HuH-7 (cell line): Measurements from ENCODE around the gene KCNG2.
"Not testable (repeated sequence)": the region's sequence is repeated elsewhere in the genome, so short reads cannot be mapped to it uniquely, and the experiment has no call there.

Experiments used
- DNase-seq: peaks from one replicate; pipeline ENCODE4 v3.0.0; 2011; ENCODE audit warnings: low spot score

KCNG2 gene

GRCh38 chr18:79871026-79871390 is 73.3 kb downstream of the KCNG2 start:
- no peak for DNase-seq

DNA sequence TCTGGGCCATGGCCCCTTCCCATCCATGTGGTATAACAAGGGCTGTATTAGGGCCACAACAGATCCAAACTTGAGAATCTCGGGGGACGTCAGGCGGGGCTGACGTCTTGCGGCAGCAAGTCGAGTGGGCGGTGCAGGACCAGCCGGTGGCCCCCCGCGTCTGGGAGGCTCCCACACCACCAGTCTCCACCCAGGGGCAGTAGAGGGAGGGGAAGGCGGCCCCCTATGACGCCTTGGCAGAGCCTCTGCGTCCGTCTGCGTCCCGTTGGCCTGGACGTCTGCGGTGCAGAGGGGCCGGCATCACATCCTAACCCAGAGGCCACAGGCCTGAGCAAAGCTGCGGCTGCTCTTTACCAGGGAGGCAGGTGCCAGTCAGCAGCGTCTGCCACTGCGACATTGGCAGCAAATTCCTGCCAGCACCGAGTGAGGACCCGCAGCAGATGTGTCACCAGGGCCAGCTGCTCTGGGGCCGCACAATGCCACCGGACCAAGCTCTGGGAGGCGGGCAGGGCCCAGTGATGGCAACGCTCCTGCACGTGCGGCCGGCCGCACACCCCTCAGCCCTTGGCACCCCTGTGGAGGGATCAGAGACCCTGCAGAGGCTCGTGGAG is 73.8 kb downstream of the KCNG2 start:
- no peak for DNase-seq

DNA sequence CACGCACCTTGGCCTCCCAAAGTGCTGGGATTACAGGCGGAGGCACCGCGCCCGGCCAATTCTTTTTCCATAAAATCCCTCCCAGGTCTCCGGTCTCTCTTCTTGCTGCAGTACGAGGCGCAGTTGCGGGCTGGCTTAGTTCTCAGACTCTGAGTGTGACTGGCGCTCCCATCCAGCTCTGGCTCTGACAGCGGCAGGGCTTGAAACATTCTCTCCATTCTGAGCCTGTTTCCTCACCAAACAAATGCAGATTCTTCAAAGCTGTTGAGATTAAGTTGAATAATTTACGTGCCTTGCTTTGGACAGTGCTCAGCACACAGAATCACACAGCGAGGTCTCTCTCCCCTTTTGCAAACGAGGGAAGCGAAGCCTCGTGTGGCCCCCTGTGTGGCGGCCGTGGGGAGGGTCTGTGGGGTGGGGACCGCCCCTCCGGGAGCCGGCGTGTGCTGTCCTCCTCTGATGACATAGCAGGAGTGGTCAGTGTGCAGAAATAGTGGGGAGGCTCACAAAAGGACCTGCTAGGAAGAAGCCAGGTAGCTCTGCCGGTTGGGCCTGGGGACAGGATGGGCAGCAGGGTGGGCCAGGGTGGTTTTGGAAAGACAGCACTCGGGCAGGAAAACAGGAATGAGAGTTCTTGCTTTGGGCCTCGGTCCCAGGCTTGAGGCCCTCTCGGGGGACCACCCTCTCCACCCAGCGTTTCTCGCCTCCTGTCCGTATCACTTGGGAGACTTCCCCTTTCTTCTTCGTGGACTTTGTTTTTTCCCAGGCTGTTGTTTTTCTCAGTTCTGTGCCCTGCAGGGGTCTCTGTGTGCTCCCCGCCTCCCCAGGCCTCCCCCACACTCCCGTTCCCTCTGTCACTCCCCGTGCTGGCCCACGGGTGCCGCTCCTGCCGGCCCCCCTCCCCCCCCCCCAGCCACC is 75.0 kb downstream of the KCNG2 start:
- DNase-seq = no peak

- DNase-seq = no peak
These were observed 75.8 kb downstream of the KCNG2 start for GRCh38 chr18:79873449-79874110.

- no peak for DNase-seq
These were observed 77.1 kb downstream of the KCNG2 start for GRCh38 chr18:79874553-79875530.

DNA sequence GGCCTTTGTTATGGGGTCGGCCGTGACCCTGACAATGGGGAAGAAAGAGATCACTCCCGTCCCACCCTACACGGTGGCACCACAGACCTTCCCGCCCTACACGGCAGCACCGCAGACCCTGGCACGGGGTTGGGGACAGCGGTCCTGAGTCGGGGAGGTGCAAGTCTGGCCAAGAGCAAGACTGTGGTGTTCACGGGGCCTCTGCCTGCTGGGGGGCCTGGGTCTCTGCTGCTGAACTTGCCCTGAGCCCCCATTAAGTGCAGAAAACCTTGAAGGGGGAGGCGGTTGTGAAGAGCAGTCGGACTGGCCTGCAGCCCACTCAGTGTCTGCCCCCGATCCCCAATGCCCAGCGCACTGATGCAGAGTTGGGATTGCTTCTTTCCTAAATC is 77.8 kb downstream of the KCNG2 start:
- no peak for DNase-seq

DNA sequence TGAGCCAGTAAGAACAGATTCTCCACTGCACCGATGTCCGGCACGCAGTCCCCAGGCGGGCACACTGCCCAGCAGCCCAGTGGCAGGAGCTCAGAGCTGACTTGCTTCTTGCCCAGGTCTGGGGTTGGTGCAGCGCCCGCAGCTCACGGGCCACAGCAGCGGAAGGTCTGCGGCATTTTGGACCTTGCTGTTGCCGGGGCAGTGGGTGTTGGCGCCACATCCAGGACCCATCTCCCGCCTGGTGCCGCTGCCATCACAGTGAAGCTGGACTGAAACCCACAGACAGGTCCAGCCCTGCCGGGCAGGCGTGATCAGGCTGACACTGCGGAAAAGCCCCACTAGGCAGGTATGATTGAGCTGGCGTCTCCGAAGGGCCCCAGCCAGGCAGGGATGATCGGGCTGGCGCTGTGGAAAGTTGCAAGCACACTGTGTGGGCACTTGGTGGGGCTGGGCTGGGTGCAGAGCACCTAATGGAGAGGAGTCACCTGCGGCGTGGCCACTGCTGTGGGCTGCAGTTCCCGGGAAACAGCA is 78.3 kb downstream of the KCNG2 start:
- DNase-seq = no peak

- DNase-seq = no peak
These were observed 78.8 kb downstream of the KCNG2 start for GRCh38 chr18:79876497-79876896.

DNA sequence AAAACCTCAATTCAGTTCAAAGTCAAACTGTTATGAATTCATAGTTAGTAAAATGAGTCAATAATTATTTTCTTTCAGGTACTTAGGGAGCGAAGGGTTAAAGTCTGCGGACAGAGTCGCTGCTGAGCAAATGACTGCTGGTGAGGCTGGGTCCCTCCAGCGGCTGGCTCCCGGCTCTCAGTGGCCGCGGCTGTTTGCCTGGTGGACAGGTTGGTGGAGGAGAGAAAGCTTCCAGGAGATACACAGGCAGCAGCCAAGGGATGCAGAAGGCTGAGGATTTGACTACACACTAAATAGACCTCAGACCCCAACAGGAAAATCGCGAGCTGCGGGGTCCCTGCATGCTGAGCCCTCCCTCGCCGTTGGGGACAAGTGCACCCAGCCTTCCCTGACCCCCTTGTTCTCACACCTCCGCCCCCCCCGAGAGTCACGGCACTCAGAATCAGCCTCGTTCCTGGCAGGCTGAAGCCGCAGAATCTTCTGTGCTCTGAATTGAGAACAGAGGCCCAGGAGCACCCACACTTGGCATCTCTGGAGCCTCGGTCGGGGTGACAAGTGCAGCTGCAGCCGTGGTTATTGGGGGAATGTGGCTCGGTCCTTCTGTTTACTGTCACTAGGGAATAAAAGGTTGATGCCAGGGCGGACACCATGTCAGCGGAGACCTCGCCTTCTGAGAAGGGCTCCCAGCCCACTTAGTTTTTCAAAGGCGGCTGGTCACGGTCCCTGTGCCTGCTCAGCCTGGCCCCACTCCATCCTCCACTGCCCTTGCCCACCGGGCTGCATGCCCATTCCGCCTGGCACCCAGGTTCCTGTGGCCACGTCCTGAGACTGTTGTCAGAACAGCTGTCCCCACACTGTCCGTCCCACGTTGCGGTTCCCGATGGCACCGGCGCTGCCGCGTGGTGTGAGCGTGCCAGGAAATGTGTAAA is 79.7 kb downstream of the KCNG2 start:
- peak; percentile 48 for DNase-seq

DNA sequence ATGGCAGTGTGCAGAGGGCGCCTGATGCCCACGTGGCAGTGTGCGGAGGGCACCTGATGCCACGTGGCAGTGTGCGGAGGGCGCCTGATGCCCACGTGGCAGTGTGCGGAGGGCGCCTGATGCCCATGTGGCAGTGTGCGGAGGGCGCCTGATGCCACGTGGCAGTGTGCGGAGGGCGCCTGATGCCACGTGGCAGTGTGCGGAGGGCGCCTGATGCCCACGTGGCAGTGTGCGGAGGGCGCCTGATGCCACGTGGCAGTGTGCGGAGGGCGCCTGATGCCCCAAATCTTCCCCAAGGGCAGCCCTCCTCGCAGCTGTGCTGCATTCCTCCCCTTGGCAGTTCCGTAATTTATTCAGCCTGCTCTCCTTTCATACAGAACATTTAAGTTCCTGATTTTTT is 80.5 kb downstream of the KCNG2 start:
- DNase-seq = not testable (repeated sequence)

GRCh38 chr18:79878741-79879378 is 81.1 kb downstream of the KCNG2 start:
- no peak for DNase-seq

- no peak for DNase-seq
These were observed 81.8 kb downstream of the KCNG2 start for GRCh38 chr18:79879566-79879965.

GRCh38 chr18:79881695-79882094 is 84.0 kb downstream of the KCNG2 start:
- no peak for DNase-seq

DNA sequence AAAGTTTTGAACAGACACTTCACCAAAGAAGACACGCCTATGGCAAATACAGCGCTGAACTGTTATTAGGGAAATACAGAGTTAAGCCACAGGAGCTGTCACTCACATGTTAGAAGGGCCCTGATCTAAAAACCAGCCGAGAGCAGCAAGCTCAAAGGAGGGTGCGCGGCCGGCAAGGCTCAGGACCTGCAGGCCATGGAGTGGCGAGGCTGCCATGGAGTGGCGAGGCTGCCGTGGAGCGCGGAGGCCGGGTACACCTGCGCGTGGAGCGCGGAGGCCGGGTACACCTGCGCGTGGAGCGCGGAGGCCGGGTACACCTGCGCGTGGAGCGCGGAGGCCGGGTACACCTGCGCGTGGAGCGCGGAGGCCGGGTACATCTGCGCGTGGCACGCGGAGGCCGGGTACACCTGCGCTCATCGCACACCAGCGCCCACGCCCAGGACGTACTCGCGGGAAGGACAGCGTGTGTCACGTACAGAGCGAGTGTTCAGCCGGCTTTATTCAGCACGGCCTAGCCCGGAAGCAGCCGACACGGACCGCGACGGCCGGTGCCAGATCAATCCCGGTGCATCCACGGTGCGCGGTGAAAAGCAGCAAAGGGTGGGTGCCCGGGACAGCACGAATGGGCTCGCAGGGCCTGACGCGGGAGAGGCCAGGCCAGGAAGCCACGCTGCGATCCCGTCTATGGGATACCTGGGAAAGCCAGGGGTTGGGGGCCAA is 84.9 kb downstream of the KCNG2 start:
- DNase-seq = no peak

- DNase-seq = no peak
These were observed 85.9 kb downstream of the KCNG2 start for GRCh38 chr18:79883461-79884293.

DNA sequence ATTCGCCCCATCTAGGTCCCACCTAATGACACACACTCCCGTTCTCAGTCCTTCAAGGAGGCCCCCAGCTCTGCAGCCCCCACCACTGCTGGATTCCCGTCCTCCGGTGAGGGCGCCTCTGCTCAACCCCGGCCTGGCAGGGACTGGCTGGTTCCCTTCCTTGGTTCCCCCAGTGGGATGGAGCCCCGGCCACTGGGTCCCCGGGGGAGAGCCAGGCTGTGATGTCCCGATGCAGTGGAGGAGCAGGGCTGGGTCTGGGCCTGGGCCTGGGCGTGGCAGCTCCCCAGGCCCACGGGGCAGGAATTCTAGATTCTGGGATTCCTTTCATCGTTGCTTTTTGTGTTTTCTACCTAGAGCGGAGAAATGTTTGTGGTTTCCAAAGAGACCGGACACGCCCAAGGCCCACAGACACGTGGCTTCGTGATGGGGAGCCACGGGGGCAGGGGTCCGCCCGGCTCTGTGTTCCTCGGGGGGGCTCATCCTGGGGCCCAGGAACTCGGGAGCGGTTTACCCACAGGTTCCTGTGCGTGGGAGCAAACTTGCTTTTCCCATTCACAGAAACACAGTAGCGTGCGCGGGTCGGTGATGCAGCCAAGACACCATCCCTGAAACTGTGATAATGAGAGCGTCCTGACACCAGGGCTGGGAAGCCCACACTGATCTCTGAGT is 86.7 kb downstream of the KCNG2 start:
- DNase-seq = no peak

DNA sequence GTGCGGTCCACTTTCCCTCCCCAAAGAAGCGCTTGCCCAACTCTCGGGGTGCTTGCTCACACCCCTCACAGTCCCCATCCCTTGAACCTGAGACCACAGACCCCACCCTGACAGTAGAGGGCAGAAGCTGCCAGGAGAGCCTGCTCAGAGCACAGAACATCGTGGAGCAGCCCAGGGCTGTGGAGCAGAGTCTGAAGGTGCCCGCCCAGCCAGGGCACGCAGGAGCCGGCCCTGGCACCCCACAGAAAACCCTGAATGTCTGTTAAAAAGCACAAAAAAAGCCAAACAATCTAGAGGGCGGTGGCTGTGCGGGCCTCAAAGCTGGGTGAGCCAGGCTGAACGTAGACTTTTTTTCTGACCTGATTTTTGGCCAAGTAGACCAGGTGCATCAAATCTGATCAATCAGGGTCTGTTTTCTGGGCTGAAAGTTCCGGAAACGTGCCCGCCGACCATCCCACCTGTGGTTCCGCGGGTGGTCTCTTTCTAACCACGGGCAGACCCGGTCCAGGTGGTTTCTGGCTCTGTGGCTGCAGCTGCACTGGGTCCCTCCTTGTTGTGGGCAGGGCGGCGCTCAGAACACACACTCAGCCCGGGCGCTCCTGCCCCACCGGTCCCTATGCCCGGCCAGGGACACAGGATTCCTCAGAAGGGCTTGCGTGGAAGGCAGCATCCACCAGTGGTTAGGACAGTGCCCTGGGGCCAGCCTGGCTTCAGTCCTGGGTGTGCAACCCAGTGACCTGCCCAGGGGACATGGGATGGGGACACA is 87.4 kb downstream of the KCNG2 start:
- no peak for DNase-seq
